ENCODE results near the gene IRF4.

IRF4 gene

GRCh38 chr6:353642-354614 is 37.6 kb upstream of the IRF4 start:
- no peak for DNase-seq

GRCh38 chr6:354631-355280 is 36.8 kb upstream of the IRF4 start:
- no peak for DNase-seq

- no peak for DNase-seq
These were observed 36.0 kb upstream of the IRF4 start for GRCh38 chr6:355373-356208.

GRCh38 chr6:356828-357251 is 34.7 kb upstream of the IRF4 start:
- DNase-seq, result no peak

GRCh38 chr6:357261-357790 is 34.2 kb upstream of the IRF4 start:
- DNase-seq, result no peak

- DNase-seq, result no peak
These were observed 33.7 kb upstream of the IRF4 start for GRCh38 chr6:357791-358341.

- no peak for DNase-seq
These were observed 33.1 kb upstream of the IRF4 start for GRCh38 chr6:358432-358831.

GRCh38 chr6:358847-359246 is 32.7 kb upstream of the IRF4 start:
- no peak for DNase-seq

- DNase-seq, result no peak
These were observed 32.1 kb upstream of the IRF4 start for GRCh38 chr6:359261-360035.

GRCh38 chr6:360349-360748 is 31.2 kb upstream of the IRF4 start:
- no peak for DNase-seq

- DNase-seq, result no peak
These were observed 30.7 kb upstream of the IRF4 start for GRCh38 chr6:360764-361373.

GRCh38 chr6:361411-362132 is 30.0 kb upstream of the IRF4 start:
- DNase-seq, result no peak

- no peak for DNase-seq
These were observed 29.2 kb upstream of the IRF4 start for GRCh38 chr6:362231-362923.

GRCh38 chr6:362924-363249 is 28.7 kb upstream of the IRF4 start:
- DNase-seq, result no peak

GRCh38 chr6:363291-363690 is 28.3 kb upstream of the IRF4 start:
- DNase-seq, result no peak

- DNase-seq, result no peak
These were observed 27.6 kb upstream of the IRF4 start for GRCh38 chr6:363909-364308.

GRCh38 chr6:364609-365540 is 26.7 kb upstream of the IRF4 start:
- DNase-seq, result no peak

- DNase-seq, result no peak
These were observed 25.7 kb upstream of the IRF4 start for GRCh38 chr6:365835-366234.

Measured in activated gamma-delta T cell (primary cell).